Measurements from ENCODE around the gene PREX1.

- no peak for TF ChIP-seq CTCF (IDR thresholded peaks at IDR 0.05)
- no peak for TF ChIP-seq POLR2A (IDR thresholded peaks at IDR 0.05)
These were observed 39.1 kb upstream of the PREX1 start for GRCh38 chr20:48866936-48867335.

All from adrenal gland (tissue), 5 donors.